VCaP (cell line): Measurements from ENCODE around the gene ADISSP.

Experiments
- H3K27ac ChIP-seq: fragments of 450-650 bp; 2 replicates; pipeline ENCODE4 v1.5.1; 2017
- TF ChIP-seq, protein P1 (sequence below): fragments of 450-650 bp; conservative IDR thresholded peaks from 2 replicates; pipeline ENCODE4 v1.5.1; 2017; ENCODE audit warnings: mild to moderate bottlenecking, moderate library complexity

Gene ADISSP

DNA sequence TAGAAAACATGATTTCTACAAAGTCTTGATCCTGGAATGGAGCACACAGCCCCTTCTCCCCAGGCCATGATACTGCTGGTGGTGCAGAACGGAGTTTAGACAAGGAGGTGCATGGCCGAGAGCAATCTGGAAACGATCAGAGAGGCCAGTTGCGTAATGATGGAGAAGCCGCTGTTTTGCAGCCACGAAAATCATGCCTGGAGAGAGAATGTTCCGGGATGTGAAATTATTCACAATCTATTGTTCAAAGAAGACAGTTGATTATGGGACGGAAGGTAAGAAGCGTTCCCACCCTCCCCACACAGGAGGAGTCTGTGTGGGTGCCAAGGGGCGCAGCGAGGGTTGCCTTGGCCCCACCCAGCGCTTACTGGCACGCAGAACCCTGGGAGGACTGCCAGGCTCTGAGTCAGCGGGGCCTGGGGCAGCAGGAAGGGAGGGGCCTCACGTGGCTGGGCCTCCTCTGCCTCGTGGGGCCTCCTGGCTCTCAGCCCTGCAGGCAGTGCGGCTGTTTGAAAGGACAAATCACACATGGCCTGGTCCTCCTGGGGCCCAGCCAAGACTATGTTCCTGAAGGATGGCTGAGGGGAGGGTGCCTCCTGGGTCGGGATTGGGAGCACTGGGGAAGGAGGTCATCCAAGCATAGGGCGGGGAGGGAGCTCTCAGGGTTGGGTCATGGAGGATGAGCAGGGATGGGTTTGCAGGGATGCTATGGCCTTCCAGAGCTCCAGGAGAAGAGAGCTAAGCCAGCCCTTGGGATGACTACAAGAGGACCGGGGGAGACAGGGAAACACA, 44.1 kb upstream of the ADISSP start:
- TF ChIP-seq, protein P1, sequence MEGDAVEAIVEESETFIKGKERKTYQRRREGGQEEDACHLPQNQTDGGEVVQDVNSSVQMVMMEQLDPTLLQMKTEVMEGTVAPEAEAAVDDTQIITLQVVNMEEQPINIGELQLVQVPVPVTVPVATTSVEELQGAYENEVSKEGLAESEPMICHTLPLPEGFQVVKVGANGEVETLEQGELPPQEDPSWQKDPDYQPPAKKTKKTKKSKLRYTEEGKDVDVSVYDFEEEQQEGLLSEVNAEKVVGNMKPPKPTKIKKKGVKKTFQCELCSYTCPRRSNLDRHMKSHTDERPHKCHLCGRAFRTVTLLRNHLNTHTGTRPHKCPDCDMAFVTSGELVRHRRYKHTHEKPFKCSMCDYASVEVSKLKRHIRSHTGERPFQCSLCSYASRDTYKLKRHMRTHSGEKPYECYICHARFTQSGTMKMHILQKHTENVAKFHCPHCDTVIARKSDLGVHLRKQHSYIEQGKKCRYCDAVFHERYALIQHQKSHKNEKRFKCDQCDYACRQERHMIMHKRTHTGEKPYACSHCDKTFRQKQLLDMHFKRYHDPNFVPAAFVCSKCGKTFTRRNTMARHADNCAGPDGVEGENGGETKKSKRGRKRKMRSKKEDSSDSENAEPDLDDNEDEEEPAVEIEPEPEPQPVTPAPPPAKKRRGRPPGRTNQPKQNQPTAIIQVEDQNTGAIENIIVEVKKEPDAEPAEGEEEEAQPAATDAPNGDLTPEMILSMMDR = no peak
- H3K27ac ChIP-seq = peak overlapping the region; percentile 77

DNA sequence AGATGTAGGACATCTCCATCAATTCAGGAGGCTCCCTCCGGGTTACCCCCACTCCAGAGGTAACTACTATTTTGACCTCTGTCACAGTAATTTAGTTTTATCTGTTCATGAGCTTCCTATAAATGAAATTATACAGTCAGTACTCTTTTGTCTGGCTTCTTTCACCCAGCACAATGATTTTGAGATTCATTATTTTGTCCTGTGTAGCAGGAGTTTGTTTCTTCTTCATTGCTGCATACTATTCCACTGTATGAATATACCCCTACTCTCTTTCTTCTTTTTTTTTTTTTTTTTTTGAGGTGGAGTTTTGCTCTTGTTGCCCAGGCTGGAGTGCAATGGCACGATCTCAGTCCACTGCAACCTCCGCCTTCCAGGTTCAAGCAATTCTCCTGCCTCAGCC, 41.0 kb upstream of the ADISSP start:
- H3K27ac ChIP-seq = peak overlapping the region; percentile 92
- TF ChIP-seq, protein P1 = no peak

- H3K27ac ChIP-seq = peak overlapping the region; percentile 92
These were observed 37.2 kb upstream of the ADISSP start for GRCh38 chr20:3804781-3805180.

GRCh38 chr20:3804254-3804751, 36.8 kb upstream of the ADISSP start:
- TF ChIP-seq, protein P1 = no peak
- H3K27ac ChIP-seq = no peak overlapping the region

More at GRCh38 chr20:3804781-3805180, 37.2 kb upstream of the ADISSP start:
- TF ChIP-seq, protein P1 = no peak

DNA sequence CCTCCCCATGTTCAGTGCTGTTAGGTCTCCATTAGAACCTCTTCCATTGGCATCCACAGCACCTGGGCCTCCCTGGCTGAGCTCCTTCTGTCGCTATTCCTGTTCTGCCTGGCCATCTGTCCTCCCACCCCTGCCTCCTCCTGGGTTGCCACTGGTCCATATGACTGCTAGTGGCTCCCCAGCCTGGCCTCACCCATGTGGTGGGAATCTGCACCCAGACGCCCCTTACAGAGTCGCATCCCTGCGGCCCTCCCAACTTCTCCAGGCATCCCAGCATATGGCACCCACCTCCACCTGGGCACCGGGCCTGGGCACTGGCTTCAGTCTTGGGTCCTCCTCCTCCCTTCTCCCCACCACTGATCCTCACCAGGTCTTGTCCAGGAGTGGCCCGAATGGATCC, 36.3 kb upstream of the ADISSP start:
- TF ChIP-seq, protein P1 = no peak
- H3K27ac ChIP-seq = no peak overlapping the region

DNA sequence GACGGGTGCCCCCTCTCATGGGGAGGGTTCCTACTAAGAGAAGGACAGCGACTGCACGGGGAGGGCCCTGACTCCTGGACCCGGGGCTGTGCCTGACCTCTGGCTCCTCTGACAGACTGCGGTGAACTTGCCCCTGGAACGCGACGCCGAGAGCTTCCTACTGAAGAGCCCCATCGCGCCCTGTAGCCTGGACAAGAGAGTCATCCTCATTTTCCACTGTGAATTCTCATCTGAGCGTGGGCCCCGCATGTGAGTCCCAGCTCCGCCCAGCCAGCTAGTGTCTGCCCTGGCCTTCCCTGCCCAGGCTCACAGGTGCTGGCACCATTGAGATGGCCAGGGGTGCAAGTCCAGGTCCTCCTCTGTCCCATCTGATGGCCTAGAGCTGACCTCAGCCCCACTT, 35.7 kb upstream of the ADISSP start:
- TF ChIP-seq, protein P1 = no peak
- H3K27ac ChIP-seq = no peak overlapping the region

GRCh38 chr20:3802524-3803239, 35.1 kb upstream of the ADISSP start:
- no peak overlapping the region for H3K27ac ChIP-seq
- TF ChIP-seq, protein P1 = no peak
